ENCODE measurements around the gene NBEAL1. TPM values are rescaled to one million over a fixed set of nuclear protein-coding genes. Genes with fewer than 3 reads are reported as not detected.

Gene NBEAL1
- polyA plus RNA-seq, 1 donor (not counting 4 experiments of a cell fraction or from before 2014, with no cell fraction given) = 14.7 TPM

DNA sequence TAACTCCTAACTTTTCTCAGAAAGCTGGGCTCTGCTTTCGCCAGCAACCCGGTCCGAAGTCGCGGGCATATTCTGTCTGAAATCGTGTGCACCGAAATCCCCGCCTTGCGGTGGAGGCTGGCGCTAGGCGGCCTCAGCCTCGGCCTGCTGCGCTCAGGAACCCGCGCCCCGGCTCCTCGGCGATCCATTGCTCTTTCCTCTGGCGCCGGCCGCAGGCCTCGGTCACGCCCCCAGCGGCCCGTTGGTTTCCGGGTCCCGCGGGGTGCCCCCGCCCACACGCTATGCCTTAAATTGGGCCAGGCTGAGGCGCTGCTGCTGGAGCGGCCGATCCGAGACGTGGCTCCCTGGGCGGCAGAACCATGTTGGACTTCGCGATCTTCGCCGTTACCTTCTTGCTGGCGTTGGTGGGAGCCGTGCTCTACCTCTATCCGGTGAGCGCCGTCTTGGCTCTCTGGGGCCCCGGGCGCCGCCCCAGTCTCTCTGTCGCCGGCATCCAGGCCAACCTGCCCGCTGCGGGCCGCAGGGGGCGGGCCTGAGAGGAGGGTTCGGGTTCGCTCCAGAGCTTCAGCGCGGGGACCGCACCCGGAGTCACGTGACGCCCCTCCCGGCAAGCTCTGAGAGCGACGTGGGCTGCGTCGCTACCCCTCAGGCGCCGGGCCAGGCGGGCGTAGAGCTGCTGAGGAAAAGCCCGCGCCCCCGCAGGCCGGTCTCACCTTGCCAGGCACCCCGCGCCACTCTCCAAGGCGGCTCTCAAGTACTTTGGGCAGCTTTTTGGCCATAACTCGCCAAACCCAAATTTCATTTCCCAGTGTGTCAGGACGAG, 224.2 kb downstream of the NBEAL1 start, which contains the start of gene CYP20A1:
Gene CYP20A1, plus strand, starts transcription at position 315 of the 823 bp plus-strand sequence. Its CDS starts 45 bp downstream, at position 360.
- Histone ChIP-seq H3K27ac (ENCODE audit: control insufficient read depth, insufficient read depth, low read length) (peak within 1 kb of the TSS; percentile 97), H3K4me3 (ENCODE audit: control insufficient read depth in 2 of 3, extremely low read depth in 1 of 3, insufficient read depth in 2 of 3, low read depth in 1 of 3, low read length in 3 of 3) (peak within 1 kb of the TSS; percentile 80 to 98 (median 97)), H3K4me1 (ENCODE audit: control insufficient read depth, extremely low read depth, insufficient read depth, low read length) (peaks cover 11% of the 10 kb centered on the region), H3K4me2 (ENCODE audit: control insufficient read depth, extremely low read depth, insufficient read depth, low read depth, low read length) (peak within 1 kb of the TSS; percentile 90), H2AFZ (ENCODE audit: control insufficient read depth, low read length) (peak within 1 kb of the TSS; percentile 95), H3K36me3 (ENCODE audit: control insufficient read depth in 2 of 2, extremely low read depth in 1 of 2, insufficient read depth in 2 of 2, low read length in 2 of 2) (peaks cover 0 to 3% of the 10 kb centered on the region in 2 experiments), H3K79me2 (ENCODE audit: control insufficient read depth, insufficient read depth, low read length) (peaks cover 13% of the 10 kb centered on the region), H4K20me1 (ENCODE audit: control insufficient read depth, extremely low read depth, insufficient read depth, low read length) (no peaks in the 10 kb centered on the region), H3K9me3 (ENCODE audit: control insufficient read depth, low read depth, low read length) (no peaks in the 10 kb centered on the region), H3K9me1 (ENCODE audit: control insufficient read depth, extremely low read depth, insufficient read depth, low read length) (no peaks in the 10 kb centered on the region), H3K9ac (ENCODE audit: control insufficient read depth, extremely low read depth, insufficient read depth, low read length) (peak within 1 kb of the TSS; percentile 97), H3K27me3 (ENCODE audit: control insufficient read depth, extremely low read depth, insufficient read depth, low read length) (no peaks in the 10 kb centered on the region)
- DNase-seq (ENCODE audit: low read depth, low spot score) (peak; percentile 23), FAIRE-seq (no peak)
- TF ChIP-seq CTCF (optimal IDR thresholded peaks at IDR 0.05 in 1 of 3, IDR thresholded peaks at IDR 0.05 in 1 of 3, conservative IDR thresholded peaks at IDR 0.05 in 1 of 3; ENCODE audit: extremely low read depth in 1 of 3, insufficient read depth in 2 of 3, low read length in 3 of 3) (peak; percentile 7 to 56 (median 32)), EZH2 (IDR thresholded peaks at IDR 0.05; ENCODE audit: low read length) (no peak)
- dilution Hi-C loops (cut with MboI; ENCODE audit: extremely low pct_ligation_motif_present, low sequenced_read_pairs) = no loop called here

- H3K27ac ChIP-seq (ENCODE audit: control insufficient read depth, insufficient read depth, low read length) = no peak overlapping the region
- H3K4me1 ChIP-seq (ENCODE audit: control insufficient read depth, extremely low read depth, insufficient read depth, low read length) = peaks cover 11% of the 10 kb centered on the region
- H3K9ac ChIP-seq (ENCODE audit: control insufficient read depth, extremely low read depth, insufficient read depth, low read length) = no peak overlapping the region
- FAIRE-seq (no peak), DNase-seq (ENCODE audit: low read depth, low spot score) (no peak)
- H3K27me3 ChIP-seq (ENCODE audit: control insufficient read depth, extremely low read depth, insufficient read depth, low read length) = no peaks in the 10 kb centered on the region
- H4K20me1 ChIP-seq (ENCODE audit: control insufficient read depth, extremely low read depth, insufficient read depth, low read length) = no peaks in the 10 kb centered on the region
- dilution Hi-C loops (cut with MboI; ENCODE audit: extremely low pct_ligation_motif_present, low sequenced_read_pairs) = no loop called here
- no peaks in the 10 kb centered on the region for H3K9me3 ChIP-seq (ENCODE audit: control insufficient read depth, low read depth, low read length)
- H3K4me3 ChIP-seq (ENCODE audit: control insufficient read depth in 2 of 3, extremely low read depth in 1 of 3, insufficient read depth in 2 of 3, low read depth in 1 of 3, low read length in 3 of 3) = peak overlapping the region in 1 of 3 experiments; percentile 97
- no peak overlapping the region for H2AFZ ChIP-seq (ENCODE audit: control insufficient read depth, low read length)
- peaks cover 0 to 3% of the 10 kb centered on the region in 2 experiments for H3K36me3 ChIP-seq (ENCODE audit: control insufficient read depth in 2 of 2, extremely low read depth in 1 of 2, insufficient read depth in 2 of 2, low read length in 2 of 2)
- no peak for TF ChIP-seq EZH2 (IDR thresholded peaks at IDR 0.05; ENCODE audit: low read length)
- TF ChIP-seq CTCF (optimal IDR thresholded peaks at IDR 0.05 in 1 of 3, IDR thresholded peaks at IDR 0.05 in 1 of 3, conservative IDR thresholded peaks at IDR 0.05 in 1 of 3; ENCODE audit: extremely low read depth in 1 of 3, insufficient read depth in 2 of 3, low read length in 3 of 3) = no peak
- peak overlapping the region; percentile 90 for H3K4me2 ChIP-seq (ENCODE audit: control insufficient read depth, extremely low read depth, insufficient read depth, low read depth, low read length)
- peaks cover 13% of the 10 kb centered on the region for H3K79me2 ChIP-seq (ENCODE audit: control insufficient read depth, insufficient read depth, low read length)
- no peaks in the 10 kb centered on the region for H3K9me1 ChIP-seq (ENCODE audit: control insufficient read depth, extremely low read depth, insufficient read depth, low read length)
Measured at GRCh38 chr2:203240491-203240890, 225.8 kb downstream of the NBEAL1 start.
